ENCODE measurements around the gene KRT72.

DNA sequence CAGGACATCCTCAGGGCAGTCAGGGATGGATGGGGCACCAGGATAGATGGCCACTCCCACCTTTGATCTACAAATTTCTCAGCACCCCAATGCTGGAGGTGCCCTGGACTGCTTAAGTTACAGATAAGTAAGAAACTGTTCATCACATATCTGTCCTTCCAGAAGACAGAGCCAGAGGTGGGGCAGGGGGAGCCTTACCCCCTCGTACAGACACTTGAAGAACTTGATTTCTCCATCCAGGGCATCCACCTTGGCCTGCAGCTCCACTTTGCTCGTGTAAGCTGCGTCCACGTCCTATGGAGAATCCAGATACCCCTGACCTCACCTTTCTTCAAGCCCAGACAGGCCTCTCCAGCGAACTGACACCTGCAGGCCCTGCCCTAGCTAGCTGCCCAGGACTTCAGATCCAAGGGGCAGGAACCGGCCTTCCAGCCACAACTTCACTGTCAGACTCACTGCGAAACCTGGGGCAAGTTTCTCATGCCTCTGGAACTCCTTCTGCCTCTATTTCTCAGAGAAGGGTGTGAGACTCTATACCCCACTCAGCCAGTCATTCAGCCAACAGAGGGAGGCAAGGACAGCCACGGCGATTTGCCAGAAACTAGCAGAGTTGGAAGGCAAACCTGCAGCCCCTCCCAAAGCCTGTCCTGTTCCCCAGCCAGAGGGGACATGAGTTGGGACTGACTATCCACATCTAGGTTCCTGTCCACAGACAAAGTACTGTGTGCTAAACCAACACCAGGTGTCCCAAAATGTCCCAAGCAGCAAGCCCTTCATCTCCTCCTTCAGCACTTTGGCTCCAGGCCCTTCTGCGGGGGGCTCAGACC lies 13.3 kb upstream of the KRT72 start:
- TF ChIP-seq, protein P1, sequence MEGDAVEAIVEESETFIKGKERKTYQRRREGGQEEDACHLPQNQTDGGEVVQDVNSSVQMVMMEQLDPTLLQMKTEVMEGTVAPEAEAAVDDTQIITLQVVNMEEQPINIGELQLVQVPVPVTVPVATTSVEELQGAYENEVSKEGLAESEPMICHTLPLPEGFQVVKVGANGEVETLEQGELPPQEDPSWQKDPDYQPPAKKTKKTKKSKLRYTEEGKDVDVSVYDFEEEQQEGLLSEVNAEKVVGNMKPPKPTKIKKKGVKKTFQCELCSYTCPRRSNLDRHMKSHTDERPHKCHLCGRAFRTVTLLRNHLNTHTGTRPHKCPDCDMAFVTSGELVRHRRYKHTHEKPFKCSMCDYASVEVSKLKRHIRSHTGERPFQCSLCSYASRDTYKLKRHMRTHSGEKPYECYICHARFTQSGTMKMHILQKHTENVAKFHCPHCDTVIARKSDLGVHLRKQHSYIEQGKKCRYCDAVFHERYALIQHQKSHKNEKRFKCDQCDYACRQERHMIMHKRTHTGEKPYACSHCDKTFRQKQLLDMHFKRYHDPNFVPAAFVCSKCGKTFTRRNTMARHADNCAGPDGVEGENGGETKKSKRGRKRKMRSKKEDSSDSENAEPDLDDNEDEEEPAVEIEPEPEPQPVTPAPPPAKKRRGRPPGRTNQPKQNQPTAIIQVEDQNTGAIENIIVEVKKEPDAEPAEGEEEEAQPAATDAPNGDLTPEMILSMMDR (IDR thresholded peaks at IDR 0.05; ENCODE audit: poor library complexity, severe bottlenecking), result no peak
- TF ChIP-seq RAD21 (conservative IDR thresholded peaks at IDR 0.05) (no peak), SMC3 (conservative IDR thresholded peaks at IDR 0.05; ENCODE audit: poor library complexity) (no peak)
